ENCODE data around the gene NFATC2. TPM values are rescaled to one million over a fixed set of nuclear protein-coding genes. Genes with fewer than 3 reads are reported as not detected.

NFATC2 gene
- total RNA-seq, 5 donors from 2014 or later (not counting 1 experiment from before 2014, with no cell fraction given) = 49.0 to 75.9 (median 67.0) TPM

- Mint-ChIP-seq H3K27me3 (no peaks in the 10 kb centered on the region), H3K27ac (peak overlapping the region; percentile 20 to 82), H3K4me3 (no peak overlapping the region), H3K4me1 (peaks cover 17 to 53% (median 52%) of the 10 kb centered on the region in 3 donors), H3K36me3 (peaks cover 62% of the 10 kb centered on the region), H3K9me3 (no peaks in the 10 kb centered on the region)
- Histone ChIP-seq H3K4me1 (ENCODE audit: control insufficient read depth in 1 of 2, extremely low read depth in 1 of 2, insufficient read depth in 2 of 2, low read length in 2 of 2) (peaks cover 0 to 42% of the 10 kb centered on the region in 2 experiments), H3K4me3 (ENCODE audit: control insufficient read depth in 1 of 2, extremely low read depth in 1 of 2, low read length in 1 of 2) (no peak overlapping the region), H3K36me3 (ENCODE audit: control insufficient read depth in 2 of 2, extremely low read depth in 1 of 2, insufficient read depth in 1 of 2, low read length in 1 of 2) (peaks cover 12 to 79% of the 10 kb centered on the region in 2 donors), H3K27me3 (replicated peaks in 1 of 2; ENCODE audit: control insufficient read depth in 2 of 2, extremely low read depth in 1 of 2, insufficient read depth in 2 of 2, low read length in 1 of 2) (no peaks in the 10 kb centered on the region), H3K9me3 (no peaks in the 10 kb centered on the region), H3K27ac (ENCODE audit: low read length) (peak overlapping the region; percentile 1)
- no peak for DNase-seq
- ATAC-seq (replicated peaks in 1 of 4) = no peak
- ChIA-PET CTCF (no interaction called here), POLR2A (interaction anchor here in 1 of 2 donors (0.7 kb wide), 1 partner anchor 57 kb away, joined by 6 read pairs; no protein-coding TSS in a partner anchor)
- WGBS (ENCODE audit: insufficient coverage) = 55% methylated on average over 4 of the region's 7 CpGs
Observed at GRCh38 chr20:51437182-51437924, 105.2 kb downstream of the NFATC2 start.

- CTCF ChIA-PET = interaction anchor here (0.5 to 0.8 kb wide), 2 partner anchors 9 to 22 kb away, joined by 3 to 4 read pairs; no protein-coding TSS in a partner anchor
- POLR2A ChIA-PET = no interaction called here
Observed at GRCh38 chr20:51434580-51435247, 107.8 kb downstream of the NFATC2 start.

DNA sequence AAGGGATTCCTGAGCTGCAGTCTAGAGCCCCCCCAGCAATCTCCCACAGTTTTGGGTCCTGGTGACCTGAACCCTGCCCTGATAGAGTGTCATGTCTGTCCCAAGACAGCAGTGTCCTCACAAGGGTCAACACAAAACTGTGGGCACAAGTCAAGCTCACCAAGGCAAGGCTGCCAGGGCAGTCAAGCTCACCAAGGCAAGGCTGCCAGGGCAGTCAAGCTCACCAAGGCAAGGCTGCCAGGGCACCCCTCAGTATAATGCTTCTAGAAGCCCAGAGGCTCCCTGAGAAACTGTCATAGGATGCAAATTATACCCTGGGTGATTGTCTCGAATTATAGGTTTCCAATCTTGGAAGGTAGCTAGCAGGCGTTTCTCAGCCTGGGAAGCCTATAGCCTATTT, 108.5 kb downstream of the NFATC2 start:
- Mint-ChIP-seq H3K27me3 (no peaks in the 10 kb centered on the region), H3K4me3 (no peak overlapping the region), H3K9me3 (no peaks in the 10 kb centered on the region), H3K27ac (no peak overlapping the region), H3K4me1 (peaks cover 36 to 54% (median 48%) of the 10 kb centered on the region in 3 donors), H3K36me3 (peaks cover 61% of the 10 kb centered on the region)
- ATAC-seq (replicated peaks in 1 of 4) = no peak
- Histone ChIP-seq H3K4me1 (ENCODE audit: control insufficient read depth in 1 of 2, extremely low read depth in 1 of 2, insufficient read depth in 2 of 2, low read length in 2 of 2) (peaks cover 0 to 35% of the 10 kb centered on the region in 2 experiments), H3K36me3 (ENCODE audit: control insufficient read depth in 2 of 2, extremely low read depth in 1 of 2, insufficient read depth in 1 of 2, low read length in 1 of 2) (peaks cover 24 to 91% of the 10 kb centered on the region in 2 donors), H3K9me3 (no peaks in the 10 kb centered on the region), H3K27ac (ENCODE audit: low read length) (no peak overlapping the region), H3K4me3 (ENCODE audit: control insufficient read depth in 1 of 2, extremely low read depth in 1 of 2, low read length in 1 of 2) (no peak overlapping the region), H3K27me3 (replicated peaks in 1 of 2; ENCODE audit: control insufficient read depth in 2 of 2, extremely low read depth in 1 of 2, insufficient read depth in 2 of 2, low read length in 1 of 2) (no peaks in the 10 kb centered on the region)
- 100% methylated on average over 2 of the region's 2 CpGs for WGBS (ENCODE audit: insufficient coverage)
- ChIA-PET CTCF (interaction anchor here (0.5 to 0.8 kb wide), 2 partner anchors 8 to 23 kb away, joined by 3 to 4 read pairs; no protein-coding TSS in a partner anchor), POLR2A (no interaction called here)
- no peak for DNase-seq

More at GRCh38 chr20:51434580-51435247, 107.8 kb downstream of the NFATC2 start:
- Histone ChIP-seq H3K9me3 (no peaks in the 10 kb centered on the region), H3K27ac (ENCODE audit: low read length) (no peak overlapping the region), H3K27me3 (replicated peaks in 1 of 2; ENCODE audit: control insufficient read depth in 2 of 2, extremely low read depth in 1 of 2, insufficient read depth in 2 of 2, low read length in 1 of 2) (no peaks in the 10 kb centered on the region), H3K36me3 (ENCODE audit: control insufficient read depth in 2 of 2, extremely low read depth in 1 of 2, insufficient read depth in 1 of 2, low read length in 1 of 2) (peaks cover 18 to 90% of the 10 kb centered on the region in 2 donors), H3K4me3 (ENCODE audit: control insufficient read depth in 1 of 2, extremely low read depth in 1 of 2, low read length in 1 of 2) (no peak overlapping the region), H3K4me1 (ENCODE audit: control insufficient read depth in 1 of 2, extremely low read depth in 1 of 2, insufficient read depth in 2 of 2, low read length in 2 of 2) (peaks cover 0 to 42% of the 10 kb centered on the region in 2 experiments)
- DNase-seq = no peak
- WGBS (ENCODE audit: insufficient coverage) = 100% methylated on average over 2 of the region's 6 CpGs
- peaks cover 34 to 55% (median 55%) of the 10 kb centered on the region in 3 donors for H3K4me1 Mint-ChIP-seq
- H3K27ac Mint-ChIP-seq = peak overlapping the region; percentile 34 to 70
- H3K27me3 Mint-ChIP-seq = no peaks in the 10 kb centered on the region
- no peak overlapping the region for H3K4me3 Mint-ChIP-seq
- ATAC-seq (replicated peaks in 1 of 4) = no peak
- peaks cover 64% of the 10 kb centered on the region for H3K36me3 Mint-ChIP-seq
- H3K9me3 Mint-ChIP-seq = no peaks in the 10 kb centered on the region

- Mint-ChIP-seq H3K4me1 (peaks cover 32 to 52% (median 37%) of the 10 kb centered on the region in 3 donors), H3K9me3 (no peaks in the 10 kb centered on the region)
Observed at GRCh38 chr20:51432875-51433274, 109.6 kb downstream of the NFATC2 start.

DNA sequence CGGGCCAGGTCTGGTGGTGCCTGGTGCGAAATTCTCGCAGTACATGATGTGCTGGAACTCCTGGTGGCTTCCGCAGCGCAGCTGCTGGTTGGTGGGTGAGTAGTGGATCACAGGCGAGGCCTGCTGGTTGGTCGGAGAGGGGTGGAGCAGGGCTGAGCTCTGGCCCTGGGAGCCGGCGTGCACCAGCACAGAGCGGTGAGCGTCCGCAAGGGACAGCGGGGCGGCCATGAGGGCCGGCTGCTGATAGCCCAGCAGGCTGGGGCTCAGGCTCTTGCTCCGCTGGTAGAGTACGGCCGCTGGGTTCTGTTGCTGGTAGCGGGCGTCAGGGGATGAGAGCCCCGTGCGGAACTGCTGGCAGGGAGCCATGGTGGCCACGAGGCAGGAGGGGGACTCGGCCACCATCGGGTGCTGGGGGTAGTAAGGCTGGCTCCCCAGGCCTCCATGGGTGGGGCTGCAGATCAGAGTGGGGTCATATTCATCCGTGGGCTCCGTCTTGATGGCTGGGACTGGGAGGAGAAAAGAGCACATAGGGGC, 110.2 kb downstream of the NFATC2 start:
- no peaks in the 10 kb centered on the region for H3K9me3 Mint-ChIP-seq
- WGBS (ENCODE audit: insufficient coverage) = 96% methylated on average over 26 of the region's 27 CpGs
- Histone ChIP-seq H3K9me3 (no peaks in the 10 kb centered on the region), H3K27ac (ENCODE audit: low read length) (no peak overlapping the region), H3K36me3 (ENCODE audit: control insufficient read depth in 2 of 2, extremely low read depth in 1 of 2, insufficient read depth in 1 of 2, low read length in 1 of 2) (peaks cover 26 to 85% of the 10 kb centered on the region in 2 donors), H3K4me1 (ENCODE audit: control insufficient read depth in 1 of 2, extremely low read depth in 1 of 2, insufficient read depth in 2 of 2, low read length in 2 of 2) (peaks cover 0 to 33% of the 10 kb centered on the region in 2 experiments), H3K4me3 (ENCODE audit: control insufficient read depth in 1 of 2, extremely low read depth in 1 of 2, low read length in 1 of 2) (no peak overlapping the region), H3K27me3 (replicated peaks in 1 of 2; ENCODE audit: control insufficient read depth in 2 of 2, extremely low read depth in 1 of 2, insufficient read depth in 2 of 2, low read length in 1 of 2) (no peaks in the 10 kb centered on the region)
- ATAC-seq (replicated peaks in 1 of 4) (no peak), DNase-seq (no peak)
- CTCF ChIA-PET = interaction anchor here in 1 of 2 donors (0.5 kb wide), 1 partner anchor 9 kb away, joined by 3 read pairs; no protein-coding TSS in a partner anchor
- peaks cover 37 to 53% (median 37%) of the 10 kb centered on the region in 3 donors for H3K4me1 Mint-ChIP-seq
- no peaks in the 10 kb centered on the region for H3K27me3 Mint-ChIP-seq
- peaks cover 58% of the 10 kb centered on the region for H3K36me3 Mint-ChIP-seq
- peak overlapping the region in 1 of 3 donors; percentile 13 for H3K4me3 Mint-ChIP-seq
- H3K27ac Mint-ChIP-seq = peak overlapping the region; percentile 39 to 43
- POLR2A ChIA-PET = no interaction called here

More at GRCh38 chr20:51432875-51433274, 109.6 kb downstream of the NFATC2 start:
- Mint-ChIP-seq H3K27me3 (no peaks in the 10 kb centered on the region), H3K4me3 (no peak overlapping the region), H3K27ac (peak overlapping the region in 1 of 2 donors; percentile 30), H3K36me3 (peaks cover 59% of the 10 kb centered on the region)
- Histone ChIP-seq H3K9me3 (no peaks in the 10 kb centered on the region), H3K27me3 (replicated peaks in 1 of 2; ENCODE audit: control insufficient read depth in 2 of 2, extremely low read depth in 1 of 2, insufficient read depth in 2 of 2, low read length in 1 of 2) (no peaks in the 10 kb centered on the region), H3K36me3 (ENCODE audit: control insufficient read depth in 2 of 2, extremely low read depth in 1 of 2, insufficient read depth in 1 of 2, low read length in 1 of 2) (peaks cover 26 to 91% of the 10 kb centered on the region in 2 donors), H3K4me3 (ENCODE audit: control insufficient read depth in 1 of 2, extremely low read depth in 1 of 2, low read length in 1 of 2) (no peak overlapping the region), H3K27ac (ENCODE audit: low read length) (no peak overlapping the region), H3K4me1 (ENCODE audit: control insufficient read depth in 1 of 2, extremely low read depth in 1 of 2, insufficient read depth in 2 of 2, low read length in 2 of 2) (peaks cover 0 to 31% of the 10 kb centered on the region in 2 experiments)
- ChIA-PET CTCF (interaction anchor here in 1 of 2 donors (0.5 kb wide), 1 partner anchor 10 kb away, joined by 3 read pairs; no protein-coding TSS in a partner anchor), POLR2A (no interaction called here)
- WGBS (ENCODE audit: insufficient coverage) = 92% methylated on average over 3 of the region's 3 CpGs
- ATAC-seq (replicated peaks in 1 of 4) (no peak), DNase-seq (no peak)

DNA sequence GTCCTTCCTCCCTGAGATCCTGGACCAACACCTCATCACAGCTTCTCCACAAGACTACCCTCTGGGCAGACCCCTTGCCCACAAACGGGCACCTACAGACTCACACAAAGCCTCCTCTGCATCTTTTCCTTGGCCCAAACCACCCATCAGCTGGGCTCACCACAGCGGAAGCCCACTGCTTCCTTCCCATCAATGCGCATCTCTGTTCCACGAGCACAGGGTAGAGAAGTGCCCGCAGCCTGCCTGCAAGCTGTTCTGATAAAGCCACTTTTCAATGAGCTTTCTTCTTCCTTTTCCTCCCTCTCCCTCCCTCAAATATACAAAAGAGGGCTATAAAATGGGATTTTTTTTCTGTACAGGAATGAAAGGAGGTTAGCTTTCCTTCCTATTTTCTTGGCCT, 111.2 kb downstream of the NFATC2 start:
- peaks cover 0 to 43% of the 10 kb centered on the region in 2 experiments for H3K4me1 ChIP-seq (ENCODE audit: control insufficient read depth in 1 of 2, extremely low read depth in 1 of 2, insufficient read depth in 2 of 2, low read length in 2 of 2)
- Mint-ChIP-seq H3K4me1 (peaks cover 38 to 63% (median 43%) of the 10 kb centered on the region in 3 donors), H3K9me3 (no peaks in the 10 kb centered on the region), H3K36me3 (peaks cover 58% of the 10 kb centered on the region), H3K27ac (peak overlapping the region; percentile 55 to 77), H3K27me3 (no peaks in the 10 kb centered on the region), H3K4me3 (peak overlapping the region in 1 of 3 donors; percentile 16)
- H3K27me3 ChIP-seq (replicated peaks in 1 of 2; ENCODE audit: control insufficient read depth in 2 of 2, extremely low read depth in 1 of 2, insufficient read depth in 2 of 2, low read length in 1 of 2) = no peaks in the 10 kb centered on the region
- CTCF ChIA-PET = interaction anchor here in 1 of 2 donors (0.6 kb wide), 1 partner anchor 230 kb away, joined by 5 read pairs; no protein-coding TSS in a partner anchor
- peak in 2 of 4 experiments; percentile 52 to 59 for ATAC-seq (replicated peaks in 1 of 4)
- 10% methylated on average over 1 of the region's 5 CpGs for whole genome bisulfite sequencing (ENCODE audit: insufficient coverage)
- peaks cover 26 to 86% of the 10 kb centered on the region in 2 donors for H3K36me3 ChIP-seq (ENCODE audit: control insufficient read depth in 2 of 2, extremely low read depth in 1 of 2, insufficient read depth in 1 of 2, low read length in 1 of 2)
- H3K9me3 ChIP-seq = no peaks in the 10 kb centered on the region
- POLR2A ChIA-PET = interaction anchor here in 1 of 2 donors (0.6 kb wide), 1 partner anchor 54 kb away, joined by 4 read pairs; no protein-coding TSS in a partner anchor
- H3K27ac ChIP-seq (ENCODE audit: low read length) = no peak overlapping the region
- no peak overlapping the region for H3K4me3 ChIP-seq (ENCODE audit: control insufficient read depth in 1 of 2, extremely low read depth in 1 of 2, low read length in 1 of 2)
- peak in 3 of 35 experiments; percentile 9 to 44 (median 12) for DNase-seq
